Panc1 (cell line): ENCODE data around the gene TRA2A.

ENCODE experiments used
- POLR2AphosphoS5 ChIP-seq: IDR thresholded peaks from 2 replicates; pipeline ENCODE4 v1.6.1; 2012; ENCODE audit warnings: mild to moderate bottlenecking, low read depth, low read length, moderate library complexity
- SIN3A ChIP-seq: IDR thresholded peaks from 2 replicates; pipeline ENCODE4 v1.6.1; 2012; ENCODE audit warnings: low read depth, mild to moderate bottlenecking, low read length, moderate library complexity, borderline replicate concordance; ENCODE audit not compliant: insufficient read depth
- TCF7L2 ChIP-seq: IDR thresholded peaks from 2 replicates; pipeline ENCODE4 v1.6.1; 2011; ENCODE audit warnings: mild to moderate bottlenecking, low read depth, low read length, inconsistent platforms
- TF ChIP-seq, protein P1 (sequence below): fragments of 450-650 bp; IDR thresholded peaks from 2 replicates; pipeline ENCODE4 v1.5.1; 2017; ENCODE audit warnings: mild to moderate bottlenecking
- TF ChIP-seq, protein P2 (sequence below), 2 experiments: IDR thresholded peaks; 2 replicates each; pipeline ENCODE4 v1.6.1; 2011 to 2012; ENCODE audit warnings: low read depth in 2 of 2, control low read depth in 1 of 2, low read length in 1 of 2, mild to moderate bottlenecking in 1 of 2, moderate library complexity in 1 of 2; ENCODE audit not compliant: insufficient read depth in 1 of 2

DNA sequence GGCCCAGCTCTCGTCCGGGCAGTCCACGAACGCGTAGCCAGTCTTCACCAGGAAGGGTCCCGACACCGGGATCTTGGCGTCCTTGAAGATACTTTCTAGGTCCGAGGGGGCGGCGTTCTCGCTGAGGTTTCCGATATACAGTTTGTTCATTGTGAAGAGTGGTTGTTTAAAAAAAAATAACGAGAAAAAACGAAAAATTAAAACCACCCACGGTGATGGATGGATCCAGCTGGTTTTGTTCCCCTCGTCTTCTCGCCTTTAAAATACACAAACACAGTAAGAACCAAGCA lies 61.9 kb downstream of the TRA2A start:
- TF ChIP-seq, protein P1, sequence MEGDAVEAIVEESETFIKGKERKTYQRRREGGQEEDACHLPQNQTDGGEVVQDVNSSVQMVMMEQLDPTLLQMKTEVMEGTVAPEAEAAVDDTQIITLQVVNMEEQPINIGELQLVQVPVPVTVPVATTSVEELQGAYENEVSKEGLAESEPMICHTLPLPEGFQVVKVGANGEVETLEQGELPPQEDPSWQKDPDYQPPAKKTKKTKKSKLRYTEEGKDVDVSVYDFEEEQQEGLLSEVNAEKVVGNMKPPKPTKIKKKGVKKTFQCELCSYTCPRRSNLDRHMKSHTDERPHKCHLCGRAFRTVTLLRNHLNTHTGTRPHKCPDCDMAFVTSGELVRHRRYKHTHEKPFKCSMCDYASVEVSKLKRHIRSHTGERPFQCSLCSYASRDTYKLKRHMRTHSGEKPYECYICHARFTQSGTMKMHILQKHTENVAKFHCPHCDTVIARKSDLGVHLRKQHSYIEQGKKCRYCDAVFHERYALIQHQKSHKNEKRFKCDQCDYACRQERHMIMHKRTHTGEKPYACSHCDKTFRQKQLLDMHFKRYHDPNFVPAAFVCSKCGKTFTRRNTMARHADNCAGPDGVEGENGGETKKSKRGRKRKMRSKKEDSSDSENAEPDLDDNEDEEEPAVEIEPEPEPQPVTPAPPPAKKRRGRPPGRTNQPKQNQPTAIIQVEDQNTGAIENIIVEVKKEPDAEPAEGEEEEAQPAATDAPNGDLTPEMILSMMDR = no peak
- TF ChIP-seq SIN3A (no peak), POLR2AphosphoS5 (no peak), TCF7L2 (no peak)
- TF ChIP-seq, protein P2, sequence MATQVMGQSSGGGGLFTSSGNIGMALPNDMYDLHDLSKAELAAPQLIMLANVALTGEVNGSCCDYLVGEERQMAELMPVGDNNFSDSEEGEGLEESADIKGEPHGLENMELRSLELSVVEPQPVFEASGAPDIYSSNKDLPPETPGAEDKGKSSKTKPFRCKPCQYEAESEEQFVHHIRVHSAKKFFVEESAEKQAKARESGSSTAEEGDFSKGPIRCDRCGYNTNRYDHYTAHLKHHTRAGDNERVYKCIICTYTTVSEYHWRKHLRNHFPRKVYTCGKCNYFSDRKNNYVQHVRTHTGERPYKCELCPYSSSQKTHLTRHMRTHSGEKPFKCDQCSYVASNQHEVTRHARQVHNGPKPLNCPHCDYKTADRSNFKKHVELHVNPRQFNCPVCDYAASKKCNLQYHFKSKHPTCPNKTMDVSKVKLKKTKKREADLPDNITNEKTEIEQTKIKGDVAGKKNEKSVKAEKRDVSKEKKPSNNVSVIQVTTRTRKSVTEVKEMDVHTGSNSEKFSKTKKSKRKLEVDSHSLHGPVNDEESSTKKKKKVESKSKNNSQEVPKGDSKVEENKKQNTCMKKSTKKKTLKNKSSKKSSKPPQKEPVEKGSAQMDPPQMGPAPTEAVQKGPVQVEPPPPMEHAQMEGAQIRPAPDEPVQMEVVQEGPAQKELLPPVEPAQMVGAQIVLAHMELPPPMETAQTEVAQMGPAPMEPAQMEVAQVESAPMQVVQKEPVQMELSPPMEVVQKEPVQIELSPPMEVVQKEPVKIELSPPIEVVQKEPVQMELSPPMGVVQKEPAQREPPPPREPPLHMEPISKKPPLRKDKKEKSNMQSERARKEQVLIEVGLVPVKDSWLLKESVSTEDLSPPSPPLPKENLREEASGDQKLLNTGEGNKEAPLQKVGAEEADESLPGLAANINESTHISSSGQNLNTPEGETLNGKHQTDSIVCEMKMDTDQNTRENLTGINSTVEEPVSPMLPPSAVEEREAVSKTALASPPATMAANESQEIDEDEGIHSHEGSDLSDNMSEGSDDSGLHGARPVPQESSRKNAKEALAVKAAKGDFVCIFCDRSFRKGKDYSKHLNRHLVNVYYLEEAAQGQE (IDR thresholded peaks at IDR 0.05; ENCODE audit: insufficient read depth in 1 of 2, low read depth in 2 of 2, low read length in 1 of 2) = no peak
